OCI-LY3 (cell line): Measurements from ENCODE around the gene DTYMK.

Source experiments
- EZH2phosphoT487 ChIP-seq: fragments of 200-600 bp; shearing (Covaris generic); IDR thresholded peaks from 2 replicates; pipeline ENCODE4 v1.6.1; 2018; ENCODE audit warnings: antibody characterized with exemption, mixed run types, low read depth
- TF ChIP-seq, protein P1 (sequence below): fragments of 200-600, 300-600 bp; sonication (generic); IDR thresholded peaks from 2 replicates; pipeline ENCODE4 v1.5.1; 2014; ENCODE audit warnings: antibody characterized with exemption, low read length, low read depth

DNA sequence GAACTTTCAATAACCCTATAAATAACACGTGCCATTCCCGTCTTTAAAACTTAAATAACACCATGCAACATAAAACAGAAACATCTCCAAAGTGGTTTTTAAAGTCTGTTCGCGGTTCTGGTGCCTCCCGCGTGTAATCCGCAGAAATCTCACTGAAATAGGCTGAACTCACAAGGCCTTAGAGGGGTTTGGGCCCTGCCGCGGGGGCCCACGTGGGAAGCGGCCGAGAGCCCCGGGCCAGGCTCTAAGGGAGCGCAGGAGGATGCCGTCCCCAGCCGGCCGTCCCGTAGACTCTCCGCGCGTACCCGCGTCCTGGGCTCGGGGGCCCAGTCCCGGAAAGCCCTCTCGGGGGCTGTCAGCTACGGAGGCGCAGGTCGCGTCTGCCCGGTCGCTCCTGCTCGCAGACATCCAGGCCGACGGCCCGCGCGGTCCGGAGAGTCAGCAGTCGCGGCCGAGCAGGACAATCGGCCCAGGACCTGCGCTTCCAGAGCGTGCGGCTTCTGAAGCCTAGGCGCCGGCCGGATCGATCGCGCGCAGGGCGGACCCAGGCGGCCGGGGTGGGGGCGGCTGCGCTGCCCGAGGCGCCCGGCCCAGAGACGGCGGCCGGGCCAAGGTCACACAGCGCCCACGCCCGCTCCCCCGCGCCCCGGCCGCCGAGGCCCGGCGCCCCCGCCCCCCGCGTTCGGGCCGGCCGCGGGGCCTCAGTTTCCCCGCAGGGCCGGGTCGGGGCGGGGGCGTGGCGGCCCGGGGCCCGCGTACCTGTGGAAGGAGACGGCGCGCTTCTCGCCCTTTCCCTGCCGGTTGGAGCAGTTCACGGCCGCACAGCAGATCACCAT, 50.2 kb downstream of the DTYMK start:
- TF ChIP-seq, protein P1, sequence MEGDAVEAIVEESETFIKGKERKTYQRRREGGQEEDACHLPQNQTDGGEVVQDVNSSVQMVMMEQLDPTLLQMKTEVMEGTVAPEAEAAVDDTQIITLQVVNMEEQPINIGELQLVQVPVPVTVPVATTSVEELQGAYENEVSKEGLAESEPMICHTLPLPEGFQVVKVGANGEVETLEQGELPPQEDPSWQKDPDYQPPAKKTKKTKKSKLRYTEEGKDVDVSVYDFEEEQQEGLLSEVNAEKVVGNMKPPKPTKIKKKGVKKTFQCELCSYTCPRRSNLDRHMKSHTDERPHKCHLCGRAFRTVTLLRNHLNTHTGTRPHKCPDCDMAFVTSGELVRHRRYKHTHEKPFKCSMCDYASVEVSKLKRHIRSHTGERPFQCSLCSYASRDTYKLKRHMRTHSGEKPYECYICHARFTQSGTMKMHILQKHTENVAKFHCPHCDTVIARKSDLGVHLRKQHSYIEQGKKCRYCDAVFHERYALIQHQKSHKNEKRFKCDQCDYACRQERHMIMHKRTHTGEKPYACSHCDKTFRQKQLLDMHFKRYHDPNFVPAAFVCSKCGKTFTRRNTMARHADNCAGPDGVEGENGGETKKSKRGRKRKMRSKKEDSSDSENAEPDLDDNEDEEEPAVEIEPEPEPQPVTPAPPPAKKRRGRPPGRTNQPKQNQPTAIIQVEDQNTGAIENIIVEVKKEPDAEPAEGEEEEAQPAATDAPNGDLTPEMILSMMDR = no peak
- no peak for TF ChIP-seq EZH2phosphoT487
